Hepatocyte (in vitro differentiated cells): ENCODE data around the gene TRIM37.

ENCODE experiments used
- EZH2 ChIP-seq: fragments of 200-600 bp; sonication (generic); IDR thresholded peaks from 2 replicates; pipeline ENCODE4 v1.6.1; 2016; ENCODE audit warnings: antibody characterized with exemption, mild to moderate bottlenecking, borderline replicate concordance
- EZH2phosphoT487 ChIP-seq: fragments of 200-600 bp; sonication (generic); IDR thresholded peaks from one replicate; pipeline ENCODE4 v1.6.1; 2018; ENCODE audit warnings: antibody characterized with exemption, mild to moderate bottlenecking, low read depth, moderate library complexity; ENCODE audit not compliant: unreplicated experiment, severe bottlenecking
- TF ChIP-seq, protein P1 (sequence below): fragments of 200-600 bp; sonication (generic); IDR thresholded peaks from 2 replicates; pipeline ENCODE4 v1.5.1; 2016; ENCODE audit warnings: antibody characterized with exemption, mild to moderate bottlenecking; ENCODE audit not compliant: poor library complexity

DNA sequence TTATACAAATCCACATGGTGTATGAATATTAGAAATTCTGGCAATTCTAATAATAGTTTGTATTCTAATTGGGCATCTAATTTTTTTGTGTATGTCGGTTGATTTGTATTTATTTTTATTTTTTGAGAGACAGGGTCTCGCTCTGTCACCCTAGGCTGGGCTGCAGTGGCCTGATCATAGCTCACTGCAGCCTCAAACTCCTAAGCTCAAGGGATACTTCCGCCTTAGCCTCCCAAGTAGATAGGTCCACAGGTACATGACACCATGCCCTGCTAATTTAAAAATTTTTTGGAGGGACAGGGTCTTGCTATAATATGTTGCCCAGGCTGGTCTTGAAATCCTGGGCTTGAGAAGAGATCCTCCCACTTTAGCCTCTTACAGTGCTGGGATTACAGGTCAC is 104.6 kb downstream of the TRIM37 start:
- TF ChIP-seq, protein P1, sequence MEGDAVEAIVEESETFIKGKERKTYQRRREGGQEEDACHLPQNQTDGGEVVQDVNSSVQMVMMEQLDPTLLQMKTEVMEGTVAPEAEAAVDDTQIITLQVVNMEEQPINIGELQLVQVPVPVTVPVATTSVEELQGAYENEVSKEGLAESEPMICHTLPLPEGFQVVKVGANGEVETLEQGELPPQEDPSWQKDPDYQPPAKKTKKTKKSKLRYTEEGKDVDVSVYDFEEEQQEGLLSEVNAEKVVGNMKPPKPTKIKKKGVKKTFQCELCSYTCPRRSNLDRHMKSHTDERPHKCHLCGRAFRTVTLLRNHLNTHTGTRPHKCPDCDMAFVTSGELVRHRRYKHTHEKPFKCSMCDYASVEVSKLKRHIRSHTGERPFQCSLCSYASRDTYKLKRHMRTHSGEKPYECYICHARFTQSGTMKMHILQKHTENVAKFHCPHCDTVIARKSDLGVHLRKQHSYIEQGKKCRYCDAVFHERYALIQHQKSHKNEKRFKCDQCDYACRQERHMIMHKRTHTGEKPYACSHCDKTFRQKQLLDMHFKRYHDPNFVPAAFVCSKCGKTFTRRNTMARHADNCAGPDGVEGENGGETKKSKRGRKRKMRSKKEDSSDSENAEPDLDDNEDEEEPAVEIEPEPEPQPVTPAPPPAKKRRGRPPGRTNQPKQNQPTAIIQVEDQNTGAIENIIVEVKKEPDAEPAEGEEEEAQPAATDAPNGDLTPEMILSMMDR, result no peak
- TF ChIP-seq EZH2phosphoT487 (no peak), EZH2 (no peak)
